Neuronal stem cell (in vitro differentiated cells): Measurements from ENCODE around the gene MOCS2.
A peak's percentile ranks its signal among the peaks of the same experiment; 100 is the strongest.

ENCODE experiments used
- DNase-seq: peaks from one replicate; pipeline ENCODE4 v3.0.0-alpha.2; 2013; ENCODE audit warnings: low spot score
- H2AFZ ChIP-seq: one replicate; pipeline ENCODE4 v1.6.1; 2013; ENCODE audit warnings: mild to moderate bottlenecking, low read length, inconsistent platforms
- H2AK5ac ChIP-seq: 2 replicates; pipeline ENCODE4 v1.6.1; 2013; ENCODE audit warnings: low read depth, mild to moderate bottlenecking, inconsistent platforms, low read length, moderate library complexity, mixed read lengths
- H2BK120ac ChIP-seq: 2 replicates; pipeline ENCODE4 v1.6.1; 2013; ENCODE audit warnings: low read depth, mild to moderate bottlenecking, inconsistent platforms, low read length, moderate library complexity, mixed read lengths
- H2BK12ac ChIP-seq: one replicate; pipeline ENCODE4 v1.6.1; 2013; ENCODE audit warnings: low read length, inconsistent platforms
- H2BK15ac ChIP-seq: 2 replicates; pipeline ENCODE4 v1.6.1; 2013; ENCODE audit warnings: mild to moderate bottlenecking, low read length, inconsistent platforms, mixed read lengths
- H2BK5ac ChIP-seq: one replicate; pipeline ENCODE4 v1.6.1; 2013; ENCODE audit warnings: inconsistent platforms, mild to moderate bottlenecking, low read length, moderate library complexity
- H3K14ac ChIP-seq: one replicate; pipeline ENCODE4 v1.6.1; 2013; ENCODE audit warnings: low read length, inconsistent platforms
- H3K18ac ChIP-seq: 2 replicates; pipeline ENCODE4 v1.6.1; 2013; ENCODE audit warnings: low read length, inconsistent platforms
- H3K23ac ChIP-seq: 2 replicates; pipeline ENCODE4 v1.6.1; 2013; ENCODE audit warnings: low read depth, mild to moderate bottlenecking, mixed read lengths, low read length, inconsistent platforms; ENCODE audit not compliant: poor library complexity
- H3K27ac ChIP-seq: replicated peaks from 3 replicates; pipeline ENCODE4 v1.5.1; 2013; ENCODE audit warnings: low read length, inconsistent platforms
- H3K27me3 ChIP-seq, 3 experiments: 2 replicates each; pipeline ENCODE4 v1.6.1; 2013; ENCODE audit warnings: low read length in 3 of 3, mild to moderate bottlenecking in 2 of 3, inconsistent platforms in 1 of 3, low read depth in 1 of 3, mixed read lengths in 1 of 3, moderate library complexity in 1 of 3; ENCODE audit not compliant: control insufficient read depth in 3 of 3, insufficient read depth in 3 of 3
- H3K36me3 ChIP-seq, 2 donors: replicated peaks in 1 of 2; 2 replicates each; pipeline ENCODE4 v1.6.1; 2013; ENCODE audit warnings: low read length in 2 of 2; ENCODE audit not compliant: control insufficient read depth in 2 of 2, insufficient read depth in 2 of 2
- H3K4ac ChIP-seq: 2 replicates; pipeline ENCODE4 v1.6.1; 2013; ENCODE audit warnings: inconsistent platforms, mild to moderate bottlenecking, low read length, moderate library complexity
- H3K4me1 ChIP-seq, 2 donors: 1 replicate in 1 of 2; 2 replicates in 1 of 2; pipeline ENCODE4 v1.6.1; 2013; ENCODE audit warnings: low read length in 2 of 2, low read depth in 1 of 2; ENCODE audit not compliant: control insufficient read depth in 2 of 2, insufficient read depth in 1 of 2
- H3K4me2 ChIP-seq: one replicate; pipeline ENCODE4 v1.6.1; 2013; ENCODE audit warnings: mild to moderate bottlenecking, low read length, inconsistent platforms; ENCODE audit not compliant: insufficient read depth, poor library complexity, severe bottlenecking
- H3K4me3 ChIP-seq, 2 donors: 2 replicates each; pipeline ENCODE4 v1.5.1; 2013; ENCODE audit warnings: low read length in 2 of 2, mild to moderate bottlenecking in 2 of 2, inconsistent platforms in 1 of 2, moderate library complexity in 1 of 2
- H3K79me1 ChIP-seq: one replicate; pipeline ENCODE4 v1.6.1; 2013; ENCODE audit warnings: low read depth, mild to moderate bottlenecking, inconsistent platforms, low read length, moderate library complexity
- H3K9ac ChIP-seq: one replicate; pipeline ENCODE4 v1.6.1; 2013; ENCODE audit warnings: mild to moderate bottlenecking, low read depth, low read length, inconsistent platforms; ENCODE audit not compliant: poor library complexity
- H3K9me3 ChIP-seq, 2 donors: replicated peaks in 1 of 2; 2 replicates each; pipeline versions ENCODE3 to v1.6.1; 2013; ENCODE audit warnings: low read length in 2 of 2, mild to moderate bottlenecking in 2 of 2, inconsistent platforms in 1 of 2, low read depth in 1 of 2, mixed read lengths in 1 of 2, moderate library complexity in 1 of 2; ENCODE audit not compliant: control insufficient read depth in 2 of 2, insufficient read depth in 1 of 2
- H4K8ac ChIP-seq: one replicate; pipeline ENCODE4 v1.6.1; 2013; ENCODE audit warnings: low read depth, mild to moderate bottlenecking, inconsistent platforms, low read length, moderate library complexity
- H4K91ac ChIP-seq: one replicate; pipeline ENCODE4 v1.6.1; 2013; ENCODE audit warnings: low read length, low read depth, mild to moderate bottlenecking, inconsistent platforms; ENCODE audit not compliant: poor library complexity
- WGBS, 2 donors: extraction: QIAGEN DNeasy Blood & Tissue Kit; methylation state at CpG; one replicate each; pipeline ENCODE4 v1.1.7; 2013; ENCODE audit warnings: missing lambda C conversion rate in 2 of 2, mixed read lengths in 1 of 2; ENCODE audit not compliant: insufficient read length in 2 of 2, insufficient replicate concordance in 1 of 2; ENCODE audit errors: extremely low coverage in 2 of 2; 5-methylcytosine and 5-hydroxymethylcytosine counted together

The MOCS2 gene

DNA sequence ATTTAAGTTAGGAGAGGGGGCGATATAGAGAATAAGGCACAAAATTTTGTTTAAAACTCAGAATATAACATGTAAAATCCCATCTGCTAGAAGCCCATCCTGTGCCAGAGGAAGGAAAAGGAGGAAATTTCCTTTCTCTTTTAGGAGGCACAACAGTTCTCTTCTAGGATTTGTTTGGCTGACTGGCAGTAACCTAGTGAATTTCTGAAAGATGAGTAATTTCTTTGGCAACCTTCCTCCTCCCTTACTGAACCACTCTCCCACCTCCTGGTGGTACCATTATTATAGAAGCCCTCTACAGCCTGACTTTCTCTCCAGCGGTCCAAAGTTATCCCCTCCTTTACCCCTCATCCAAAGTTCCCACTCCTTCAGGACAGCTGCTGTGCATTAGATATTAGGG lies 18.3 kb downstream of the MOCS2 start:
- H3K4me3 ChIP-seq = no peak overlapping the region
- no peak overlapping the region for H2AK5ac ChIP-seq
- H3K23ac ChIP-seq = no peak overlapping the region
- H3K27me3 ChIP-seq = no peaks in the 10 kb centered on the region
- no peak for DNase-seq
- H3K4me2 ChIP-seq = no peak overlapping the region
- H3K4ac ChIP-seq = no peak overlapping the region
- no peak overlapping the region for H2BK5ac ChIP-seq
- H3K79me1 ChIP-seq = no peaks in the 10 kb centered on the region
- no peaks in the 10 kb centered on the region for H3K9me3 ChIP-seq
- H3K14ac ChIP-seq = no peak overlapping the region
- H3K4me1 ChIP-seq = no peaks in the 10 kb centered on the region
- no peak overlapping the region for H2BK15ac ChIP-seq
- no peak overlapping the region for H2BK12ac ChIP-seq
- no peak overlapping the region for H3K27ac ChIP-seq
- no peak overlapping the region for H4K91ac ChIP-seq
- H3K36me3 ChIP-seq = no peaks in the 10 kb centered on the region
- H3K18ac ChIP-seq = no peak overlapping the region
- WGBS, 2 donors = no CpG with 5 or more reads among the region's 2 CpGs
- H4K8ac ChIP-seq = no peak overlapping the region
- H2AFZ ChIP-seq = no peak overlapping the region
- no peak overlapping the region for H2BK120ac ChIP-seq
- H3K9ac ChIP-seq = no peak overlapping the region

DNA sequence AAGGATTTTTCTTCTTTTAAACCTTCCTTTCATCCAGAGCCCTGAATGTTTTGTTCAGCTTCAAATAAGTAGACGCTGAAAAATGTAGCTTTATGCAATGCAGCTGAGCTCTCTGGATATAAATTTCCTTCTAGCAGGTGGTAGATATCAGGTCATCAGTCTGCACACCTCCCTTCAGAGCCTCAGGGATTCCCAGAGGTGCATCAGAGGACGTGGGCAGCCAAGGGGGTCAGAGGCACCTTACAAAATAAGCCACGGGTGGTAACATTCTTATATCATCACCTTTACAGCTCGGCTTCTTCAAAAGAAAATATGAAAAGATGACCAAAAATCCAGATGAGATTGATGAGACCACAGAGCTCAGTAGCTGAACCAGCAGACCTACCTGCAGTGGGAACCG lies 19.3 kb downstream of the MOCS2 start:
- H2BK5ac ChIP-seq = no peak overlapping the region
- no peaks in the 10 kb centered on the region for H3K79me1 ChIP-seq
- H3K4me2 ChIP-seq = no peak overlapping the region
- no peak overlapping the region for H2BK12ac ChIP-seq
- H4K91ac ChIP-seq = no peak overlapping the region
- H3K4me3 ChIP-seq = no peak overlapping the region
- H3K14ac ChIP-seq = no peak overlapping the region
- no peak overlapping the region for H3K23ac ChIP-seq
- no peak overlapping the region for H2AK5ac ChIP-seq
- H3K27ac ChIP-seq = no peak overlapping the region
- H4K8ac ChIP-seq = no peak overlapping the region
- H3K27me3 ChIP-seq = no peaks in the 10 kb centered on the region
- H3K9me3 ChIP-seq = no peaks in the 10 kb centered on the region
- H3K9ac ChIP-seq = no peak overlapping the region
- no peaks in the 10 kb centered on the region for H3K36me3 ChIP-seq
- DNase-seq = no peak
- no peak overlapping the region for H3K4ac ChIP-seq
- H2BK120ac ChIP-seq = no peak overlapping the region
- no peak overlapping the region for H2AFZ ChIP-seq
- no peak overlapping the region for H2BK15ac ChIP-seq
- no CpG with 5 or more reads among the region's 5 CpGs for WGBS, 2 donors
- H3K18ac ChIP-seq = no peak overlapping the region
- H3K4me1 ChIP-seq = no peaks in the 10 kb centered on the region

DNA sequence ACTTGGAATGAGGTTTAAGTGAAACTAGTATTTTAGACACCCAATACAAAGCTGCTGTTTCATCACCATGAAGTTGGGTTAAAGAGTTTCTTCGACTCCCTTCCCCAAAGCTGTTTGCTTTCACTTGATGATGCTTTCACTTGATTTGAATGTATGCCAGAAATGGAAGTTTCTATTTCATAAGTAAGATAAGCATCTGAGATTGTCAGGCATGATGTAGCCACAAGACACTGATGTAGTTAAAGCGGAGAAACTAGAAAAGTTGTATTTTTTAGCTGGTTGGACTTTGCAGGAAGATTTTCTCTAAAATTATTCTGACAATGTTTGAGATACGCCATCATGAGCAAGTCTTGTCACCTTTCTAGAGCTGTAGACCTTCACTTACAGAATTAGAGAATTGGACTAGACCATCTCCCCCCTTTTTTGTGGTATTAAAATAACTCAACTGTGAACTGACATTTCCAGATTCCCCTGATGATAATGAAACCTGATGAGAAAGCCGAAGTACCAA lies 20.0 kb downstream of the MOCS2 start:
- no peaks in the 10 kb centered on the region for H3K36me3 ChIP-seq
- WGBS, 2 donors = no CpG with 5 or more reads among the region's 4 CpGs
- no peak overlapping the region for H3K4me3 ChIP-seq

DNA sequence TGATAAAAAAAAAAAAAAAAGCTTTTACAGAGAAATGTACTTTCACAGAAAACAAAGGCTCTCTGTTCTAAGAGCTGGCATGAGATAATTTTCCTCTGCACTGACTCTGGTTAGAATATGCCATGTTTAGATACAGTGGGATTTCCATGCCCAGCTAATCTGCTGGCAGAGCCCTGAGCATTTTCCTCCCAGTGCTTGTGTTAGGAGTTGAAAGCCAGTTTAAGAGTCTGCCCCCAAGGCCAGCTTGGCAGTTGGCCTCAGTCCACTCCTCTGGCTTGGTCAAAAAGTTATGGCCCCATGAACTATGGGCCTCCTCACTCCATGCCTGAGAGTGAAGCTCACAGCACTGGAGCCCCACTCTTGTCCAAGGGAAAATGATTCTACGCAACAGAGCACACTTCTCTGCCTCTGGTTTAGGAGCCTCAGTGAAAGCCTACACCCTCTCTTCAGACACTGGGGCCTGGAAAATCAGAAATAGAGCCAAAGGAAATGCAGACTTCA lies 21.9 kb downstream of the MOCS2 start:
- H3K27me3 ChIP-seq = no peaks in the 10 kb centered on the region
- H3K4me2 ChIP-seq = no peak overlapping the region
- H3K27ac ChIP-seq = no peak overlapping the region
- H3K36me3 ChIP-seq = no peaks in the 10 kb centered on the region
- H3K18ac ChIP-seq = peak overlapping the region; percentile 71
- no peak overlapping the region for H2BK120ac ChIP-seq
- no peak overlapping the region for H4K8ac ChIP-seq
- H2AFZ ChIP-seq = no peak overlapping the region
- H3K23ac ChIP-seq = no peak overlapping the region
- no peak overlapping the region for H2BK5ac ChIP-seq
- no peak overlapping the region for H3K4ac ChIP-seq
- no peak overlapping the region for H2BK12ac ChIP-seq
- no peak overlapping the region for H3K4me3 ChIP-seq
- no peak for DNase-seq
- no peaks in the 10 kb centered on the region for H3K79me1 ChIP-seq
- no CpG with 5 or more reads among the region's 1 CpG for WGBS, 2 donors
- no peaks in the 10 kb centered on the region for H3K4me1 ChIP-seq
- H2BK15ac ChIP-seq = no peak overlapping the region
- no peak overlapping the region for H3K9ac ChIP-seq
- no peak overlapping the region for H2AK5ac ChIP-seq
- H3K9me3 ChIP-seq = no peaks in the 10 kb centered on the region
- no peak overlapping the region for H4K91ac ChIP-seq
- no peak overlapping the region for H3K14ac ChIP-seq

More for the DNA sequence above, 20.0 kb downstream of the MOCS2 start:
- Histone ChIP-seq H3K4me2 (no peak overlapping the region), H2BK120ac (no peak overlapping the region), H3K23ac (no peak overlapping the region), H3K18ac (no peak overlapping the region), H3K9ac (no peak overlapping the region), H2AK5ac (no peak overlapping the region), H3K4me1 (no peaks in the 10 kb centered on the region), H3K9me3 (no peaks in the 10 kb centered on the region), H3K79me1 (no peaks in the 10 kb centered on the region), H3K4ac (no peak overlapping the region), H3K27ac (no peak overlapping the region), H2BK5ac (no peak overlapping the region), H4K8ac (no peak overlapping the region), H4K91ac (no peak overlapping the region), H3K27me3 (no peaks in the 10 kb centered on the region), H2AFZ (no peak overlapping the region), H2BK12ac (no peak overlapping the region), H2BK15ac (no peak overlapping the region), H3K14ac (no peak overlapping the region)
- DNase-seq = no peak
